Smooth muscle cell (in vitro differentiated cells): ENCODE measurements around the gene TCERG1. TPM values are rescaled to one million over a fixed set of nuclear protein-coding genes. Genes with fewer than 3 reads are reported as not detected.

ENCODE experiments used
- DNase-seq: peaks from one replicate; lab custom pipeline; 2025; ENCODE audit not compliant: unreplicated experiment; lab: John Stamatoyannopoulos, UW
- H2AFZ ChIP-seq: fragments of 200-600 bp; sonication (generic); 2 replicates; pipeline ENCODE4 v1.6.0; 2016; ENCODE audit warnings: antibody characterized with exemption, low read depth, mild to moderate bottlenecking
- H3F3A ChIP-seq: fragments of 200-600 bp; sonication (generic); 2 replicates; pipeline ENCODE4 v1.6.0; 2017; ENCODE audit warnings: antibody characterized with exemption, low read depth
- H3K27ac ChIP-seq: fragments of 200-600 bp; sonication (generic); 2 replicates; pipeline ENCODE4 v1.5.1; 2016; ENCODE audit warnings: low read depth, mild to moderate bottlenecking
- H3K27me3 ChIP-seq: fragments of 200-600 bp; sonication (generic); 2 replicates; pipeline ENCODE4 v1.6.1; 2016; ENCODE audit warnings: low read depth, mild to moderate bottlenecking
- H3K36me3 ChIP-seq: fragments of 200-600 bp; sonication (generic); 2 replicates; pipeline ENCODE4 v1.5.1; 2016; ENCODE audit warnings: low read depth
- H3K4me1 ChIP-seq: fragments of 200-600 bp; sonication (generic); 2 replicates; pipeline ENCODE4 v1.5.1; 2016; ENCODE audit warnings: low read depth
- H3K4me2 ChIP-seq: fragments of 200-600 bp; sonication (generic); 2 replicates; pipeline ENCODE4 v1.6.0; 2016; ENCODE audit warnings: mild to moderate bottlenecking
- H3K4me3 ChIP-seq: fragments of 200-600 bp; sonication (generic); 2 replicates; pipeline ENCODE4 v1.5.1; 2016; ENCODE audit warnings: mild to moderate bottlenecking
- H3K79me2 ChIP-seq: fragments of 200-600 bp; sonication (generic); 2 replicates; pipeline ENCODE4 v1.6.0; 2016; ENCODE audit warnings: low read depth, mild to moderate bottlenecking
- H3K9ac ChIP-seq: fragments of 200-600 bp; sonication (generic); 2 replicates; pipeline ENCODE4 v1.6.0; 2016; ENCODE audit warnings: low read depth
- H3K9me3 ChIP-seq: fragments of 200-600 bp; sonication (generic); replicated peaks from 2 replicates; pipeline ENCODE4 v1.5.1; 2016; ENCODE audit warnings: low read depth
- H4K20me1 ChIP-seq: fragments of 200-600 bp; sonication (generic); 2 replicates; pipeline ENCODE4 v1.6.0; 2016; ENCODE audit warnings: low read depth
- CTCF ChIP-seq: fragments of 200-600 bp; sonication (generic); IDR thresholded peaks from 2 replicates; pipeline ENCODE4 v1.5.1; 2017; ENCODE audit warnings: borderline replicate concordance, mild to moderate bottlenecking, antibody characterized with exemption; ENCODE audit not compliant: insufficient read depth, poor library complexity, severe bottlenecking
- WGBS: methylation state at CpG from one replicate; pipeline ENCODE4 v1.1.7; 2016; ENCODE audit warnings: low lambda C conversion rate; 5-methylcytosine and 5-hydroxymethylcytosine counted together
- polyA plus RNA-seq: library from polyadenylated mRNA; unstranded; fragments of >200 nt; fragmentation: Nextera tagmentation; extraction: Ambion mirVana; gene quantifications from 2 replicates; pipeline ENCODE4 v1.2.1, GENCODE V29; 2016
- total RNA-seq: library from RNA; depleted of rRNA; stranded (reverse); fragments of >200 nt; gene quantifications from 2 replicates; pipeline ENCODE4 v1.2.3, GENCODE V29; 2014

Gene TCERG1
- total and polyA plus RNA-seq, 2 experiments from 2014 or later, result 48.8 to 87.5 TPM

GRCh38 chr5:146426853-146427618 is 20.1 kb upstream of the TCERG1 start:
- Histone ChIP-seq H3K4me1 (no peaks in the 10 kb centered on the region), H2AFZ (no peak overlapping the region), H3K4me2 (no peak overlapping the region), H3K27ac (no peak overlapping the region), H3K36me3 (no peaks in the 10 kb centered on the region), H3F3A (no peaks in the 10 kb centered on the region), H3K27me3 (peaks cover 19% of the 10 kb centered on the region), H4K20me1 (no peaks in the 10 kb centered on the region), H3K79me2 (no peaks in the 10 kb centered on the region), H3K9me3 (no peaks in the 10 kb centered on the region), H3K4me3 (no peak overlapping the region), H3K9ac (no peak overlapping the region)
- DNase-seq, result no peak
- peak; percentile 64 for TF ChIP-seq CTCF
- WGBS, result 50% methylated on average over 7 of the region's 7 CpGs

GRCh38 chr5:146427619-146427997 is 19.5 kb upstream of the TCERG1 start:
- H3K4me1 ChIP-seq, result no peaks in the 10 kb centered on the region
- H3K4me3 ChIP-seq, result no peak overlapping the region
- H3K4me2 ChIP-seq, result no peak overlapping the region
- WGBS, result 61% methylated on average over 4 of the region's 4 CpGs
- H2AFZ ChIP-seq, result no peak overlapping the region
- no peaks in the 10 kb centered on the region for H4K20me1 ChIP-seq
- no peaks in the 10 kb centered on the region for H3K36me3 ChIP-seq
- no peak for TF ChIP-seq CTCF
- H3K79me2 ChIP-seq, result no peaks in the 10 kb centered on the region
- H3F3A ChIP-seq, result no peaks in the 10 kb centered on the region
- H3K9me3 ChIP-seq, result no peaks in the 10 kb centered on the region
- H3K27ac ChIP-seq, result no peak overlapping the region
- no peak for DNase-seq
- H3K9ac ChIP-seq, result no peak overlapping the region
- peaks cover 21% of the 10 kb centered on the region for H3K27me3 ChIP-seq

GRCh38 chr5:146428658-146429057 is 18.5 kb upstream of the TCERG1 start:
- H3K4me2 ChIP-seq, result no peak overlapping the region
- H4K20me1 ChIP-seq, result no peaks in the 10 kb centered on the region
- H3K4me1 ChIP-seq, result no peaks in the 10 kb centered on the region
- no peak overlapping the region for H3K27ac ChIP-seq
- WGBS, result 48% methylated on average over 8 of the region's 8 CpGs
- H3K4me3 ChIP-seq, result no peak overlapping the region
- DNase-seq, result no peak
- no peaks in the 10 kb centered on the region for H3F3A ChIP-seq
- TF ChIP-seq CTCF, result no peak
- no peaks in the 10 kb centered on the region for H3K9me3 ChIP-seq
- peaks cover 26% of the 10 kb centered on the region for H3K27me3 ChIP-seq
- no peak overlapping the region for H3K9ac ChIP-seq
- H2AFZ ChIP-seq, result no peak overlapping the region
- no peaks in the 10 kb centered on the region for H3K36me3 ChIP-seq
- no peaks in the 10 kb centered on the region for H3K79me2 ChIP-seq

GRCh38 chr5:146440353-146440752 is 6.8 kb upstream of the TCERG1 start:
- Histone ChIP-seq H3F3A (peaks cover 4% of the 10 kb centered on the region), H3K79me2 (no peaks in the 10 kb centered on the region), H2AFZ (no peak overlapping the region), H3K9me3 (no peaks in the 10 kb centered on the region), H4K20me1 (no peaks in the 10 kb centered on the region), H3K9ac (no peak overlapping the region), H3K27me3 (peaks cover 9% of the 10 kb centered on the region), H3K4me3 (no peak overlapping the region), H3K36me3 (no peaks in the 10 kb centered on the region), H3K4me1 (no peaks in the 10 kb centered on the region), H3K27ac (no peak overlapping the region), H3K4me2 (no peak overlapping the region)
- no peak for TF ChIP-seq CTCF
- DNase-seq, result no peak
- WGBS, result 73% methylated on average over 1 of the region's 1 CpG
